ENCODE measurements around the gene GNG13.
"Not testable (repeated sequence)": the region's sequence is repeated elsewhere in the genome, so short reads cannot be mapped to it uniquely, and the experiment has no call there.

GNG13 gene

GRCh38 chr16:776298-776697 is 24.2 kb downstream of the GNG13 start:
- DNase-seq, result not testable (repeated sequence)

GRCh38 chr16:775236-775796 is 25.2 kb downstream of the GNG13 start:
- no peak for DNase-seq

GRCh38 chr16:774086-775001 is 26.2 kb downstream of the GNG13 start:
- DNase-seq, result no peak

GRCh38 chr16:772959-773358 is 27.6 kb downstream of the GNG13 start:
- DNase-seq, result no peak

- no peak for DNase-seq
These were observed 30.1 kb downstream of the GNG13 start for GRCh38 chr16:770411-770810.

GRCh38 chr16:769934-770333 is 30.6 kb downstream of the GNG13 start:
- no peak for DNase-seq

GRCh38 chr16:769184-769784 is 31.2 kb downstream of the GNG13 start:
- no peak for DNase-seq

- no peak for DNase-seq
These were observed 32.1 kb downstream of the GNG13 start for GRCh38 chr16:768428-768827.

- DNase-seq, result no peak
These were observed 32.7 kb downstream of the GNG13 start for GRCh38 chr16:767743-768235.

- no peak for DNase-seq
These were observed 33.5 kb downstream of the GNG13 start for GRCh38 chr16:766820-767640.

GRCh38 chr16:766008-766819 is 34.3 kb downstream of the GNG13 start:
- DNase-seq, result no peak

- DNase-seq, result no peak
These were observed 35.1 kb downstream of the GNG13 start for GRCh38 chr16:765488-765865.

GRCh38 chr16:764848-765487 is 35.6 kb downstream of the GNG13 start:
- no peak for DNase-seq

- no peak for DNase-seq
These were observed 36.3 kb downstream of the GNG13 start for GRCh38 chr16:764184-764750.

- no peak for DNase-seq
These were observed 37.0 kb downstream of the GNG13 start for GRCh38 chr16:763369-764183.

GRCh38 chr16:762595-763268 is 37.8 kb downstream of the GNG13 start:
- DNase-seq, result no peak

- no peak for DNase-seq
These were observed 38.7 kb downstream of the GNG13 start for GRCh38 chr16:761625-762513.

- no peak for DNase-seq
These were observed 39.8 kb downstream of the GNG13 start, which contains the start of gene MSLN for GRCh38 chr16:760545-761343. TSS of gene MSLN (plus strand) at chr16:760734. CDS start at chr16:762681, 1,947 bp downstream.

Measured in activated T-cell treated with anti-CD3 and anti-CD28 coated beads for 4 hours (primary cell).